ENCODE results near the gene TMSB4X.
"Not testable (repeated sequence)": the region's sequence is repeated elsewhere in the genome, so short reads cannot be mapped to it uniquely, and the experiment has no call there.

Gene TMSB4X

DNA sequence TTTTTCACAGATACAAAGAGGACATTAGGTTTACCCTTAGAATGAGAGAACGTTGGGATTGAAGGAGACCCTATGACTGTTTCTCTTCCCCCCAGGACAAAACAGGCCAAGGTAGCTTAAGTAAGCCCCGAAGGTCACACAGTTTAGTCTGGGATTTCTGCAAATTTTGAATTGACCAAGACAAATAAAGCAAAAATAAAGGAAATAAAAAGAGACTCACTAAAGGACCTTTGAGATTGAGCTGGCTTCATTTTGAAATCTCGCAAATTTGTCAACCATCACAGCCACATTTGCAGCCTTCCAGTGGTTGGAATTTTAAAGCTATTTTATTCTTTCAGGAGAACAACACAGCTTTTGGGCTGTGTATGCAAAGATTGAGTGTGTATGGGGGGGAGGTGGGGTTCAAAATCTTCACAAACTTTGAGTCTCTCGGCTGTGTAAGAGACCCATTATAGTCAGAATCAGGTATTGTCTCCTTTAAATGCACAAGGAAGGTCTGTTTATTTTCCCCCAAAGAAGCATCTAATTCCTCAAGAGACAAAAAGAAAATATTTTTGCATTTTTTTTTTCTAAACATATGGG, 4.2 kb downstream of the TMSB4X start:
- H3K4me1 ChIP-seq (ENCODE audit: control insufficient read depth, insufficient read depth, low read length) = peaks cover 25% of the 10 kb centered on the region
- no peak overlapping the region for H3K4me3 ChIP-seq (ENCODE audit: low read depth, low read length)
- H3K9me3 ChIP-seq (ENCODE audit: control insufficient read depth, insufficient read depth, low read length) = no peaks in the 10 kb centered on the region
- no peaks in the 10 kb centered on the region for H3K27me3 ChIP-seq (ENCODE audit: control insufficient read depth, insufficient read depth, low read length)
- H3K9ac ChIP-seq (ENCODE audit: low read depth, low read length) = peak overlapping the region; percentile 55
- H3K36me3 ChIP-seq (ENCODE audit: control insufficient read depth, insufficient read depth, low read length) = peaks cover 6% of the 10 kb centered on the region

DNA sequence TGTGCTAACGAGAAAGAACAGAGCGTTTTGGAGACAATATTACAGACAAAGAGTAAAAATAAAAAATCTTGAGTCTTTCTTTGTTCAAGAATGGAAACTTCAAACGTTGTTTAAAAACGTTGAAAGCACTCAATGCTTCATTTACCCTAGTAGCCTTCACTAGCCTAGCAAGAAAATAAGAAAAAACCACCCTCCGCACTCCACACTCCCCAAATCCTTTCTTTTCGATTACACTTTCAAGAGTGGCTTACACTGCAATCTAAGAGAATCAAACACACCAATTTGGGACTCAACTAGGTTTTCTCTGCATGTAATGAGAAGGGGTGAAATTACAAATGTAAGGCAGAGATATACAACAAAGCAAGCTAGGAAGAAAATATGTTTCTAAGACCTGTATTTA, 4.7 kb downstream of the TMSB4X start:
- H3K4me3 ChIP-seq (ENCODE audit: low read depth, low read length) = no peak overlapping the region
- H3K9me3 ChIP-seq (ENCODE audit: control insufficient read depth, insufficient read depth, low read length) = no peaks in the 10 kb centered on the region
- H3K9ac ChIP-seq (ENCODE audit: low read depth, low read length) = no peak overlapping the region
- no peaks in the 10 kb centered on the region for H3K27me3 ChIP-seq (ENCODE audit: control insufficient read depth, insufficient read depth, low read length)
- peaks cover 23% of the 10 kb centered on the region for H3K4me1 ChIP-seq (ENCODE audit: control insufficient read depth, insufficient read depth, low read length)
- H3K36me3 ChIP-seq (ENCODE audit: control insufficient read depth, insufficient read depth, low read length) = peaks cover 6% of the 10 kb centered on the region

DNA sequence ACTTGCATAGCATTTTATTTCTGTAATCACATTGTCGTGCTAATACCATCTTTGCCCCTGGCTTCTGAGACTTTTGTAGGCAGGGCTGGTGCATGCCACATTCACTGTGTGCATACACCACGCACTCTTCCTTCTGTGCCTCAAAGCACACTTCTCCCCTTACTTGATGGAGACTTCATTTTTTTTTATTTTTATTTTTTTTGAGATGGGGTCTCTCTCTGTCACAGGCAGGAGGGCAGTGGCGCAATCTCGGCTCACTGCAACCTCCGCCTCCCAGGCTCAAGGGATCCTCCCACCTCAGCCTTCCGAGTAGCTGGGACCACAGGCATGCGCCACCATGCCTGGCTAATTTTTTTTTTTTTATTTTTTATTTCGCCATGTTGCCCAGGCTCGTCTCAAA, 5.1 kb downstream of the TMSB4X start:
- H3K4me3 ChIP-seq (ENCODE audit: low read depth, low read length); H3K36me3 ChIP-seq (ENCODE audit: control insufficient read depth, insufficient read depth, low read length); H3K27me3 ChIP-seq (ENCODE audit: control insufficient read depth, insufficient read depth, low read length); H3K9ac ChIP-seq (ENCODE audit: low read depth, low read length); H3K9me3 ChIP-seq (ENCODE audit: control insufficient read depth, insufficient read depth, low read length): not testable (repeated sequence)
- peaks cover 23% of the 10 kb centered on the region for H3K4me1 ChIP-seq (ENCODE audit: control insufficient read depth, insufficient read depth, low read length)

DNA sequence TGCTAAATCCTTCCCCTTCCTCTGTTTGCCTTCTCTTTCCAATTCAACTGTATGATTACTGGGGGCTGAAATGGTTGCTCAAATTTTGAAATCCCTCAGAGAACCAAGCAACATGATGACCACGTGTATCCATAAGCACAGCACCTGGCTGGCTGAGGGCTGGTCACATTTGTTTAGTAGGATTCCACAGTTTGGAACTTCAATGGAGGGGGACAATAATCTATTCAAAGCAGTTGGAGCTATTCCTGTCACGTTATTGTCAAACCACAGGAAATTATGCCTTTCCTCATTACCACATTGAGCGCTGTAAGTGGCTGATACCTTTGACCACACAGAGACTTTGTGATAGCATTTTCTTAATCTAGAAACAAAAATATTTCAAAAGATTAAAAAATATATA, 7.0 kb downstream of the TMSB4X start:
- Histone ChIP-seq H3K4me1 (ENCODE audit: control insufficient read depth, insufficient read depth, low read length) (peaks cover 23% of the 10 kb centered on the region), H3K36me3 (ENCODE audit: control insufficient read depth, insufficient read depth, low read length) (no peaks in the 10 kb centered on the region), H3K27me3 (ENCODE audit: control insufficient read depth, insufficient read depth, low read length) (no peaks in the 10 kb centered on the region), H3K9ac (ENCODE audit: low read depth, low read length) (no peak overlapping the region), H3K4me3 (ENCODE audit: low read depth, low read length) (no peak overlapping the region), H3K9me3 (ENCODE audit: control insufficient read depth, insufficient read depth, low read length) (no peaks in the 10 kb centered on the region)

DNA sequence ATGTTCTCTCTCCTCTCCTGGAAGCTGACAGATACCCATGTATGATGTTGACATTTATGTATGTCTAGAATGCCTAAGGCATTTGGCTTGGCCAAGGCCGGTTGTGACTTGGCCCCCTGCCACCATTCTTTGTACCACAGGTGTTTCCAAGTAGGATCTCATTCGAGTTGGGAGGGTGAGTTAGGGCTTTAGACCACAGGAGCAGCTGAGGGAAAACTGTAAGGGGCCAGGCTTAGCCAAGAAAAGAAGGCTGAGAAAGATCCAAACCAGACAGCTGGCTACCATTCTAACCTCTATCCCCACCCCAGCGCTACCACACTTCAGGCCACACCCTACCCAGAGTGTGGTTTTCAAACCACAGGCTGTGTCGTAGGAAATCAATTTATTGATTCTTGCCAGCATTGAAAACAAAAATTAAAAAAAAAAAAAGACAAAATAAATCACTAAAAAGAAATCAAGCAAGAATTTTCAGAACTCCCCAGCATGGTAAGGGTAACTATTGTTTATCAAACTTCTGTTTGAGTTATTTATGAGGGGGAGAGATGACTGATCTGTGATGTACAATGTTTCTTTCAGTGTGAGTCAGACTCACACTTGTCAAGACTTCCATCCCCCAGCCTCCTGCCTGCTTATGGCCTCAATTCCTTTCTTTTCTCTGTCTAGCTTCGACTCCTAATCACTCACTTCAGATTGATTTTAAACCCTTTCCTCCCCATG, 9.9 kb downstream of the TMSB4X start:
- Histone ChIP-seq H3K4me3 (ENCODE audit: low read depth, low read length) (no peak overlapping the region), H3K9ac (ENCODE audit: low read depth, low read length) (no peak overlapping the region), H3K27me3 (ENCODE audit: control insufficient read depth, insufficient read depth, low read length) (no peaks in the 10 kb centered on the region), H3K36me3 (ENCODE audit: control insufficient read depth, insufficient read depth, low read length) (no peaks in the 10 kb centered on the region), H3K4me1 (ENCODE audit: control insufficient read depth, insufficient read depth, low read length) (peaks cover 8% of the 10 kb centered on the region), H3K9me3 (ENCODE audit: control insufficient read depth, insufficient read depth, low read length) (no peaks in the 10 kb centered on the region)

DNA sequence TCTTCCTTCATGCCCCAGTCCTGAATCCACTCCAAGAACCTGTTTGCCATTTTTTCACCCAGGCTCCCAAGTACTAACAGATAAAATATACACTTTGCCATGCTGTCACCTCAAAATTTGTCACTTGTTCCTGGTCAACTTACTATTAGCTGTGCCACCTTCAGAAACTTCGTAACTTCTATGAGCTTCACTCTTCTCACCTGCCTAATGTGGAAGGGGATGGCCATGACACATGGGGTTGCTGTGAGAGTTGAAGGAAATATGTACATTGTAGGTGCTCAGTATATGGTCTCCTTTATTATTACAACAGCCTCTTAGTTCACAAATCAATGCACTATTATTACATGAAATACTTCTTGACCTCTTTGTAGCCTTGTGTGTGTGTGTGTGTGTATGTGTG, 10.4 kb downstream of the TMSB4X start:
- no peak overlapping the region for H3K4me3 ChIP-seq (ENCODE audit: low read depth, low read length)
- no peak overlapping the region for H3K9ac ChIP-seq (ENCODE audit: low read depth, low read length)
- H3K9me3 ChIP-seq (ENCODE audit: control insufficient read depth, insufficient read depth, low read length) = no peaks in the 10 kb centered on the region
- H3K4me1 ChIP-seq (ENCODE audit: control insufficient read depth, insufficient read depth, low read length) = peaks cover 5% of the 10 kb centered on the region
- no peaks in the 10 kb centered on the region for H3K36me3 ChIP-seq (ENCODE audit: control insufficient read depth, insufficient read depth, low read length)
- no peaks in the 10 kb centered on the region for H3K27me3 ChIP-seq (ENCODE audit: control insufficient read depth, insufficient read depth, low read length)

DNA sequence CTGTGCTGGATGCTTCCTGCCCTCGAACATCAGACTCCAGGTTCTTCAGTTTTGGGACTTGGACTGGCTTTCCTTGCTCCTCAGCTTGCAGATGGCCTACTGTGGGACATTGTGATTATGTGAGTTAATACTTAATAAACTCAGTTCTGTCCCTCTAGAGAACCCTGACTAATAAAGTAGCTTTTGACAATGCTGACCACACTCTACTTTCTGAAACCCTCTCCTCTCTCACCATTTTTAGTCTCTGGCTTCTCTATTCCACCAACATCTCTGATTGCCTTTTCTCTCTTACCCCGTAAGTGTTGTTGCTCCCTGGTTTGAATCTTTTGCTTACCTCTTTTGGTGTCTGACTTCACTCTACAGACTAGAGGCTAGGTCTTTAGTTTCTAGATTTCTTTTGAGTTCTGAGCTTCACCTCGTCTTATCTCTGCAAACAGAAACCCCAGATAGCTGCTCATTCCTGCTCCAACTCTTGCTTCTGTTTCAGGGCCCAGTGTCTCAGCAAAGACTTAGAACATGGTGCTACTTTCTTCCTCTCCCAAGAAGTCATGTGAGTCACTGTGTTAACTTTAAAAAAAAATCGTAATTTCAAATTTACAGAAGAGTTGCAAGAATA, 11.4 kb downstream of the TMSB4X start:
- Histone ChIP-seq H3K4me3 (ENCODE audit: low read depth, low read length) (no peak overlapping the region), H3K9me3 (ENCODE audit: control insufficient read depth, insufficient read depth, low read length) (no peaks in the 10 kb centered on the region), H3K27me3 (ENCODE audit: control insufficient read depth, insufficient read depth, low read length) (no peaks in the 10 kb centered on the region), H3K4me1 (ENCODE audit: control insufficient read depth, insufficient read depth, low read length) (peaks cover 5% of the 10 kb centered on the region), H3K36me3 (ENCODE audit: control insufficient read depth, insufficient read depth, low read length) (no peaks in the 10 kb centered on the region), H3K9ac (ENCODE audit: low read depth, low read length) (no peak overlapping the region)

DNA sequence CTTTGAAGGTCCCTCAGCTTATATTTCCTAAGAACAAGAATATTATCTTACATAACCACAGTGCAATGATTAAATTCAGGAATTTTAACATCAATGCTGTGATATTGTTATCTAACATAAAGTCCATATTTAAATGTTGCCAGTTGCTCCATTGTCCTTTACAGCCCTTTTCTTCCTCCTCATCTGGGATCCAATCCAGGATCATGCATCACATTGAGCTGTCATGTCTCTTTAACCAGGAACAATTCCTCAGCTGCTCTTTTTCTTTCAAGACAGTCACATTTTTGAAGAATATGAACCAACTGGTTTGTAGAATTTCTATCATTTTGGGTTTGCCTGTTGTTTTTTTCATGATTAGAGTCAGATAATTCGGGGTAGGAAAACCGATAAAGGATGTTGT, 12.0 kb downstream of the TMSB4X start:
- Histone ChIP-seq H3K4me1 (ENCODE audit: control insufficient read depth, insufficient read depth, low read length) (peaks cover 5% of the 10 kb centered on the region), H3K9ac (ENCODE audit: low read depth, low read length) (no peak overlapping the region), H3K9me3 (ENCODE audit: control insufficient read depth, insufficient read depth, low read length) (no peaks in the 10 kb centered on the region), H3K27me3 (ENCODE audit: control insufficient read depth, insufficient read depth, low read length) (no peaks in the 10 kb centered on the region), H3K4me3 (ENCODE audit: low read depth, low read length) (no peak overlapping the region), H3K36me3 (ENCODE audit: control insufficient read depth, insufficient read depth, low read length) (no peaks in the 10 kb centered on the region)

DNA sequence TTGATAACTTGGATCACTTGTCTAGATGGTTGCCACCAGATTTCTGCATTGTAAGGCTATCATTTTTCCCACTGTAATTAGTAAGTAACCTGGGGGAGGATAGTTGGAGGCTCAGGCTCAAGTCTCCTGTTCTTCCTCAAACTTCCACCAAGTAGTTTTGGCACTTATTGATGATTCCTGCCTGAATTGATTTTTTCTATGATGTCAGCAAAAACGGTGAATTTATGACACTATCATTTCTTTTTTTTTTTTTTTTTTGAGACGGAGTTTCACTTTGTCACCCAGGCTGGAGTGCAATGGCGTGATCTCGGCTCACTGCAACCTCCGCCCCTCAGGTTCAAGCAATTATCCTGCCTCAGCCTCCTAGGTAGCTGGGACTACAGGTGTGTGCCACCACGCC, 12.4 kb downstream of the TMSB4X start:
- no peaks in the 10 kb centered on the region for H3K27me3 ChIP-seq (ENCODE audit: control insufficient read depth, insufficient read depth, low read length)
- no peaks in the 10 kb centered on the region for H3K36me3 ChIP-seq (ENCODE audit: control insufficient read depth, insufficient read depth, low read length)
- no peak overlapping the region for H3K4me3 ChIP-seq (ENCODE audit: low read depth, low read length)
- peaks cover 5% of the 10 kb centered on the region for H3K4me1 ChIP-seq (ENCODE audit: control insufficient read depth, insufficient read depth, low read length)
- H3K9me3 ChIP-seq (ENCODE audit: control insufficient read depth, insufficient read depth, low read length) = no peaks in the 10 kb centered on the region
- H3K9ac ChIP-seq (ENCODE audit: low read depth, low read length) = no peak overlapping the region

DNA sequence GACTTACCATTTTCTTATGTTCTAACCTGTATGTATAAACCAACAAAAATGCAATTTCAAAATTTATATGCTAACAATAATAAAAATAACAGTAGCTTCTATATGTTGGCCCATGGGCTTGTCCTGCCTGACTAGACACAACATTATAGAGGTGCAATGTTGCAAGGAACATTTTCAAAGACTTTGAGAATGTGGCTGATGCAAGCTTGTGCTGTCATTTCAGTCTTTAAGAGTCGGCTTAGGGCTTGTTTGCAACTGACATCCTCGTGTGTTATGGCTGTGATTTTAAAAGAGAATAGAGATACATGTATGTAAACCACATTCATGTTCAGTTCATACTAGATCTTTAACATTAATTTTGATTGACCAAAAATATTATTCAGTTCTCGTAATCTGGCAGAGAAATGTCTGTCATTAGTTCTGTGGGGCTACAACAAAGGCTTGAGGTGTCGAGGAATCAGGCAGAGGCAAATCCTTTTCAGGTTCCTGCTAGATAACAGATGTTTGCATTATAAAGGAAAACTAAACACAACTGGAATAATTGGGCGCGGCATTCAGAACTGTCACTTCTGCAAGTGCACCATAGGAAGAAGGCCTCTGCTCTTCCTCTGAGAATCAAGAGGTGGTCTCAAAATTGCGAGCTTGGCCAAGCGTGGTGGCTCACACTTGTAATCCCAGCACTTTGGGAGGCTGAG, 13.1 kb downstream of the TMSB4X start:
- H3K4me3 ChIP-seq (ENCODE audit: low read depth, low read length) = no peak overlapping the region
- H3K9me3 ChIP-seq (ENCODE audit: control insufficient read depth, insufficient read depth, low read length) = no peaks in the 10 kb centered on the region
- H3K9ac ChIP-seq (ENCODE audit: low read depth, low read length) = no peak overlapping the region
- H3K36me3 ChIP-seq (ENCODE audit: control insufficient read depth, insufficient read depth, low read length) = no peaks in the 10 kb centered on the region
- H3K27me3 ChIP-seq (ENCODE audit: control insufficient read depth, insufficient read depth, low read length) = no peaks in the 10 kb centered on the region
- peaks cover 5% of the 10 kb centered on the region for H3K4me1 ChIP-seq (ENCODE audit: control insufficient read depth, insufficient read depth, low read length)

DNA sequence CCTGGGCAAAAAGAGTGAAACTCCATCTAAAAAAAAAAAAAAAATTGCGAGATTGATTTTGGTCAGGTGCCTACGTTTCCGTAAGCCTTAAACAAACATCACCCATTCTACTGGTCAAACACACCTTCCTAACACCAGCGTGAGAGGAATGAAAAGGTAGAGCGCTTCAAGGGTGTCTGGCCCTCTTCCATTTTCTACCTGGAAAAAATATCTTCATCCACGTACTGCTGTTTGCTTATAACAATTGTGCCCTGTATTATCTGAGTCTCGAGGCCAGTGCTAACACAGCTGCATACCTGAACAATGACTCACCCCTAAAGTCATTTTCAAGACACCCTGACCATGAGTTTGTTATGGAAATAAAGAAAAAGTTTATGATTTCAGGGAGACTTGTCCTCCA, 13.9 kb downstream of the TMSB4X start:
- H3K27me3 ChIP-seq (ENCODE audit: control insufficient read depth, insufficient read depth, low read length) = no peaks in the 10 kb centered on the region
- H3K9ac ChIP-seq (ENCODE audit: low read depth, low read length) = no peak overlapping the region
- no peaks in the 10 kb centered on the region for H3K9me3 ChIP-seq (ENCODE audit: control insufficient read depth, insufficient read depth, low read length)
- H3K36me3 ChIP-seq (ENCODE audit: control insufficient read depth, insufficient read depth, low read length) = no peaks in the 10 kb centered on the region
- H3K4me3 ChIP-seq (ENCODE audit: low read depth, low read length) = no peak overlapping the region
- H3K4me1 ChIP-seq (ENCODE audit: control insufficient read depth, insufficient read depth, low read length) = peaks cover 5% of the 10 kb centered on the region

DNA sequence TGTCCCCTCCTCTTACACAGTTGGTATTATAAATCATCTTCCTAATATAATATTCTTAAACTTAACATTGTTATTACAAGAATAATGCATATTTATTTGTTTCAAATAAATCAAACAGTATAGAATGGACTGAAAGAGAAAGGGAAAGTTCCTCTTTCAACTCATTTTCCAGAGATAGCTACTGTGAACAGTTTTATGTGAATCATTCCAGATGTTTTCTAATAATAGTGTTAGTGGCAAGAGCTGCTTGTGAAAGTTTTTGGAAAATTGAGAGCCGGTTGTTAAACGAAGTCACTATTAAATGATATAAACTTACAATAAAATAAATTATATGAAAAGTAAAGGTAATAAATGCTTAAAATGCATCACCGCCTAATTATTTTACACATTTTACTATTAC, 14.6 kb downstream of the TMSB4X start:
- no peaks in the 10 kb centered on the region for H3K9me3 ChIP-seq (ENCODE audit: control insufficient read depth, insufficient read depth, low read length)
- H3K27me3 ChIP-seq (ENCODE audit: control insufficient read depth, insufficient read depth, low read length) = no peaks in the 10 kb centered on the region
- no peak overlapping the region for H3K4me3 ChIP-seq (ENCODE audit: low read depth, low read length)
- H3K4me1 ChIP-seq (ENCODE audit: control insufficient read depth, insufficient read depth, low read length) = peaks cover 5% of the 10 kb centered on the region
- H3K36me3 ChIP-seq (ENCODE audit: control insufficient read depth, insufficient read depth, low read length) = no peaks in the 10 kb centered on the region
- no peak overlapping the region for H3K9ac ChIP-seq (ENCODE audit: low read depth, low read length)
